AG20443 (cell line): ENCODE measurements around the gene CDKN1B.
"Not testable (repeated sequence)": the region's sequence is repeated elsewhere in the genome, so short reads cannot be mapped to it uniquely, and the experiment has no call there.

Experiments
- DNase-seq: peaks from one replicate; pipeline ENCODE4 v3.0.0; 2012; ENCODE audit warnings: low spot score, mixed read lengths

Gene CDKN1B

GRCh38 chr12:12724421-12725085, 7.4 kb downstream of the CDKN1B start:
- DNase-seq = no peak

GRCh38 chr12:12725086-12725955, 8.2 kb downstream of the CDKN1B start:
- DNase-seq = peak; percentile 92

GRCh38 chr12:12725956-12726554, 8.9 kb downstream of the CDKN1B start:
- no peak for DNase-seq

GRCh38 chr12:12726555-12727093, 9.5 kb downstream of the CDKN1B start:
- peak; percentile 74 for DNase-seq

GRCh38 chr12:12731178-12731577, 14.0 kb downstream of the CDKN1B start:
- DNase-seq = no peak

- DNase-seq = no peak
These were observed 14.6 kb downstream of the CDKN1B start for GRCh38 chr12:12731785-12732184.

- DNase-seq = no peak
These were observed 15.9 kb downstream of the CDKN1B start for GRCh38 chr12:12733118-12733517.

DNA sequence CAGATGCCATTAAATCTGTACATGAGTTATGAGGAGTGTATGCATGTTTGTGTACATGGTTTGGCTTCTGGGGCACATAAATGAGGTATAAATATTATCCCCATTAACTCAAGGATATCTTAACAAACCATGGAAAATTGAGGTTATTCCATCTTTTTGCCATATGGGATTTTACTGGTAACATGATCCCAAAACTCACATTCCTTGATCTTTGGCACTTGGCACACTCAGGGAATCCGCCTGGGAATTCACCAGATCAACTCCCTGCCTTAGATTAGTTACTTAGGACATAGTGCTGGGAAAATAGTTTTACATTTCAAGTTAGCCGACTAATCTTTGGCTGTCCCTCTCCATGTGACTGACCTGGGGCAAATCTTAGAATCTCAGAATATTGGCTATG, 16.9 kb downstream of the CDKN1B start:
- DNase-seq = no peak

DNA sequence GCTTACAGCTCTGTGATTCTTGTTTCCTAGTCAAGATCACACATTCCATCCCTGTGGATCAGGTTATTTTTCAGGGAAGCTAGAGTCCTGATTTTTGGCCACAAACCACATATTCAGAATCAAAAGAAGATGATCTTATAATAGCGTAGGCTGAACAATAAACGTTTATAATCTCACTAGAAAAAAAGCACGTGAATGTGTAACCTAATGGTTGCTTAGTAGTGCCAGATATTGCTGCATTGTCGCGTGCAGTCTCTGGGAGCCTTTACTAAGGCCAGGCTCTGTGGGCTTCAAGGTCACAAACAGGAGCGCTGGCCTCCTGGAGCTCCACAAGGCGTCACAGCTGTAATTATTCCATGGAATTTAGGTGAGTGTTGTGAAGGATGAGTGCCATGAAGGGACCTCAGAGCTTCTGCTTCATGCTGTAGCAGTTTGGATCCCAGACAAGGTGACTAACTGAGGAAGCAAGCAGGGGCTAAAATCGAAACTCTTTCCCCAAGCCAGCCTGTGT, 17.4 kb downstream of the CDKN1B start:
- DNase-seq = no peak

GRCh38 chr12:12735301-12735700, 18.1 kb downstream of the CDKN1B start:
- DNase-seq = no peak

DNA sequence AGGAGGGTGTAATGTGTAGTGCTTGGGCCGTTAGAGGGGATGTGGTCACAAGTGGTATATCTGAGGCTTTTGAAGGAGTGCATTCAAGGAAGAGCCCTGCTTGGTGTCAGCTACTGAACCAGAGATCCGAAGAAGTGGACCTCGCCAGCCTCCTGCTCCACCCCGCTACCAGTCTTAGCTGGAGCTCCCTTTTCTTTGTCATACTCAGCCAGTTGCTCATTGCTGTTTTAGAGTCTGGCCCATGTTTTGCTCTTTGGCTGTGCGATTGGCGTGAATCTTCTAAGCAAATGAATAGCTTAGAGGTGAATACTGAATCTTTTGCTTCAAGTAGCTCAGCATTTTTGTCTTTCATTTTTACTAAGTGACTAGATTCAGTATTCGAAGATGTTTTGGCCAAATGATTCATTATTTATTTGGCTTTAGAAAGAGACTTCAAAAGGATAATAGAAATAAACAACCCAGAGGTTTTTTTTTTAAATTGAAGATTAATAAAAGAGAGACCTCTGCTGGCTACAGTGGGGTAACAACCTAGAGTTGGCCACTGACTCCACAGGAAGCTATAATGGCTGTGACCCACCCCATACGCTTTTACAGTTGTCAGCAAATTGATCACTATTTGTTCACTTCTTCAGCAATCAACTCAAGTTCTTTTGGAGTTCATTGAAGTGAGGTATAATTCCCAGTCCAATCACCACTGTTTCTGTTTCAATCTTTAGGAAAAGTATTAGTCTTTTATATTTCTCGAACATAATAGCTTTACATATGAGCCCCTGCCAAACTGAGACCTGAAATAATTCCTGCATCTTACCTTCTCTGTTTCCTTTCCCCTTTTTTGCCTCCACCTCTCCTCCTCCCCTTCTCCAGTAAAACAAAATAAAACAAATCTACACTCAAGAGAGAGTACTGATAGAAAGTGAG, 19.9 kb downstream of the CDKN1B start:
- DNase-seq = peak; percentile 68

DNA sequence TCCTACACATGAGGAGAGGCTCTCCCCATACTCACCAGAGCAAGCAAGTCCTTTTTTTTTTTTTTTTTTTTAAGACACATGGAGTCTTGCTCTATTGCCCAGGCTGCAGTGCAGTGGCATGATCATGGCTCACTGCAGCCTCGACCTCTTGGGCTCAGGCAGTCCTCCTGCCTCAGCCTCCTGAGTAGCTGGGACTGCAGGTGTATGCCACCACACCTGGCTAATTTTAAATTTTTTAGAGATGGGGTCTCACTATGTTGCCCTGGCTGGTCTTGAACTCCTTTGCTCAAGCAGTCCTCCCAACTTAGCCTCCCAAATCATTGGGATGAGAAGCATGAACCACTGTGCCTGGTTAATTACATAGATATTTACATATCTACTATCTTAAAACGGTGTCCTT, 21.0 kb downstream of the CDKN1B start:
- DNase-seq = not testable (repeated sequence)

DNA sequence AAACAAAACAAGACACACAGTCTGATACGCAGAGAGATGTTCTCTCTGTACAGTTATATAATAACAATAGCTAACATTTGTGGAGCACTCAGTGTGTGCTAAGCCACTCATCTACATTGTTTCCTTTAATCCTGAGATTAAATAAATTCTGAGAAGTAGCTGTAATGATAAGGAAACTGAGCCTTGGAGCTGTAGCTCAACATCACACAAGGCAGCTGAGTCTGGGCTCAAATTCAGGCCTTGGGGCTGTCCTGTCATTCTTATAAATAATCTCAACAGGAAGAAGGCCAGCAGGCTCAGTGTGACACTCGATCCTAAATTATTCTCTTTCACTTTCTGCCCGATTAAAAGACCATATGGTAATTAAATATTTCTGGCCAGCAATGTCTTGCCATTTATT, 24.5 kb downstream of the CDKN1B start:
- DNase-seq = no peak

DNA sequence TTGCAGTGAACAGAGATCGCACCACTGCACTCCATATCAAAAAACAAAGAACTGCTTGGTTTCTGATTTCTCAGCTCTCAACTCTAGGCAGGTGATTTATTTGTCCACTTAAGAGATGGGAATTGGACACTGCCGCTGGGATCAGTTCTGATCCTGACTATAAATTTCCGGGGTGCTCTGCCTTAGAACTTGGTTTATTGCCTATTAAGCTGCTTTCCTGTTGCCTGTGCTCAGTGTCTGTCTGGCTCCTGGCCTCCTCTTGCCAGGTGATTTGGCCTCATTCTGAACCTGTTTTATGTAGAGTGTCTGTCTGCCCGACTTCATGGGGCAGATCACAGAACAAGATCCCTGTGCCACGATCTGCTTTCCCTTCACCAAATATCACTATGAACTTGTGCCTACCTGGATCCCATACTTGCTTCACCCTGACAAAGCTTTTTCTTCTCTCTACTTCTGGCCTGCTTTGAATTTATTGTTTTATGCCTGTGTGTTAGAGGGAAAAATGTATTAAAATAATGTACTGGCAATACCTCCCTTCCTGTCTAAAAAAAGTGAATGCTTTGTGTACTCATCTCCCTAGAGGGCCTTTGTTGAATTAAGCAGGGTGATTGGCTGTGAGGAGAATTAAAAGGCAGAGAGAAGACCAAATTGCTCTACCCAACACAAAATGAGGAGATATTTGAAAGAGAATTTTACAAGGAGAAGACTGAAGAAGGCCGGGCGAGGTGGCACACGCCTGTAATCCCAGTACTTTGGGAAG, 27.6 kb downstream of the CDKN1B start:
- DNase-seq = no peak

DNA sequence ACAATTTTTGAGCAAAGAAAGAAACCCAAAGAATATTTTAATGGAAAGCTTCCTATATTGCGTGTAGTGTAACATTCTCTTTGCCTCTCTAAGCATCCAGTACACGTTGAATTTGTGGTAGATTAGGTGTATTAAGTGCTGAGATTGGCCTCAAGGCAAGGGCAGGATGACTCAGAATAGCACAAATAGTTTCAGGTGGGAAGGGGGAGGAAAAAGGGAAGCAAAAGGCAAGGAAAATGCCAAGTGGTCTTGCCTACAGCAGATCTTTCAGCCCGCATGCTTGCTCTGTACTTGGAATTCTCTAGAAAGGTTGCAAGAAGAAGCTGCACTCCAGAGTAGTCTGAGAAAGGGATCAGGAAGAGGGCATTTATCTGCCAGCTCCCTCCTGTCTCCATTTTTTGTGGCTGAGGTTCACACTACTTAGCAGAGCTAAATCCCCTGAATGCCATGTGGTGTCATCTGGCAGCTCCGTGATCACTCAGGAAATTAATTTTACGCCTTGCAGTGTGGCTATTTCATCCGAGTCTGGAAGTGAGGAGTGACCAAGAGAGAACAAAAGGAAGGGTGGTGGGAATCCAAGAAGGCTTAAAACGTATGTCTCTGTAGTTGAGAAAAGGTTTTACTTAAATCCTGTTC, 28.5 kb downstream of the CDKN1B start:
- no peak for DNase-seq

- DNase-seq = no peak
These were observed 30.1 kb downstream of the CDKN1B start for GRCh38 chr12:12747278-12747677.

- no peak for DNase-seq
These were observed 30.9 kb downstream of the CDKN1B start for GRCh38 chr12:12748044-12748443.

GRCh38 chr12:12749433-12749832, 32.3 kb downstream of the CDKN1B start:
- DNase-seq = peak; percentile 41

GRCh38 chr12:12755923-12756322, 38.8 kb downstream of the CDKN1B start:
- DNase-seq = no peak

DNA sequence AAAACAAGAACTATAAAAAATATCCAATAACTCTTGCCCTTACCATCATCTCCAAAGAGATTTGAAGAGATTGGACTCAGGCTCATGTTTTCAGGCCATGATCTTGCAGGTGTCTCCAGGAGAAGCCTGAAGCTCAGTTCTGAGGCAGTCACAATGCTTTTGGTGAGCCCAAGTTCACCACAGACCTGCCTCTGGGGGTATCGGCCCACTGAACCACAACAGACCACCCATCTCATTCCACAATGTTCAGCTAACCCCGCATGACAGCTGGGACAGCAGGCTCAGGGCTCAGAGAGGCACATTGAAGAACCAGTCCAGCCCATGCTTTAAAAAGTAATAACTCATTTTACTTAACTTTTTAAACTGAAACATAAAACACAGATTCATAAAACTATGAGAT, 40.0 kb downstream of the CDKN1B start:
- no peak for DNase-seq
